SHP77 treated with DMSO at 0.1 percent for 48 hours (cell line): Measurements from ENCODE around the gene FMN2.

Experiments used
- DNase-seq: peaks from one replicate; lab custom pipeline; 2025; lab: John Stamatoyannopoulos, UW

The FMN2 gene

GRCh38 chr1:240198376-240198775 is 106.7 kb downstream of the FMN2 start:
- no peak for DNase-seq

GRCh38 chr1:240199758-240200645 is 108.3 kb downstream of the FMN2 start:
- DNase-seq = no peak

GRCh38 chr1:240201931-240202330 is 110.2 kb downstream of the FMN2 start:
- DNase-seq = no peak

GRCh38 chr1:240207073-240207709 is 115.5 kb downstream of the FMN2 start:
- DNase-seq = no peak

- DNase-seq = no peak
These were observed 118.3 kb downstream of the FMN2 start for GRCh38 chr1:240210026-240210425.

GRCh38 chr1:240212556-240212955 is 120.9 kb downstream of the FMN2 start:
- DNase-seq = no peak

GRCh38 chr1:240217403-240217802 is 125.7 kb downstream of the FMN2 start:
- DNase-seq = no peak

- DNase-seq = no peak
These were observed 127.4 kb downstream of the FMN2 start for GRCh38 chr1:240219104-240219503.

- DNase-seq = no peak
These were observed 134.4 kb downstream of the FMN2 start for GRCh38 chr1:240226102-240226501.

GRCh38 chr1:240230816-240231215 is 139.1 kb downstream of the FMN2 start:
- no peak for DNase-seq

- DNase-seq = no peak
These were observed 140.8 kb downstream of the FMN2 start for GRCh38 chr1:240232530-240232929.

GRCh38 chr1:240234485-240235210 is 143.0 kb downstream of the FMN2 start:
- no peak for DNase-seq

- no peak for DNase-seq
These were observed 144.0 kb downstream of the FMN2 start for GRCh38 chr1:240235521-240236288.

GRCh38 chr1:240237305-240237721 is 145.6 kb downstream of the FMN2 start:
- DNase-seq = no peak

GRCh38 chr1:240239309-240239708 is 147.6 kb downstream of the FMN2 start:
- DNase-seq = no peak

- no peak for DNase-seq
These were observed 149.6 kb downstream of the FMN2 start for GRCh38 chr1:240241278-240241677.

- DNase-seq = no peak
These were observed 151.0 kb downstream of the FMN2 start for GRCh38 chr1:240242601-240243144.

GRCh38 chr1:240244968-240245628 is 153.4 kb downstream of the FMN2 start:
- DNase-seq = no peak

GRCh38 chr1:240245629-240246020 is 153.9 kb downstream of the FMN2 start:
- DNase-seq = no peak

- no peak for DNase-seq
These were observed 156.2 kb downstream of the FMN2 start for GRCh38 chr1:240247899-240248298.

GRCh38 chr1:240254006-240254405 is 162.3 kb downstream of the FMN2 start:
- no peak for DNase-seq
